Neural progenitor cell (in vitro differentiated cells): ENCODE results near the gene ARHGAP29. TPM values are rescaled to one million over a fixed set of nuclear protein-coding genes. Genes with fewer than 3 reads are reported as not detected.

ENCODE experiments used
- DNase-seq: peaks from one replicate; pipeline ENCODE4 v3.0.0-alpha.2; 2016; ENCODE audit warnings: low spot score
- H2AFZ ChIP-seq: fragments of 200-600 bp; sonication (generic); replicated peaks from 2 replicates; pipeline ENCODE4 v1.6.1; 2016; ENCODE audit warnings: antibody characterized with exemption
- H3F3A ChIP-seq: fragments of 200-600 bp; sonication (generic); 2 replicates; pipeline ENCODE4 v1.6.1; 2016; ENCODE audit warnings: antibody characterized with exemption, low read depth
- H3K27ac ChIP-seq: fragments of 200-600 bp; sonication (generic); 2 replicates; pipeline ENCODE4 v1.5.1; 2016; ENCODE audit warnings: mild to moderate bottlenecking
- H3K27me3 ChIP-seq: fragments of 200-600 bp; sonication (generic); 2 replicates; pipeline ENCODE4 v1.6.1; 2016; ENCODE audit warnings: mild to moderate bottlenecking, moderate library complexity
- H3K36me3 ChIP-seq: fragments of 200-600 bp; sonication (generic); 2 replicates; pipeline ENCODE4 v1.5.1; 2016
- H3K4me1 ChIP-seq: fragments of 200-600 bp; sonication (generic); 2 replicates; pipeline ENCODE4 v1.6.1; 2016; ENCODE audit warnings: mixed run types
- H3K4me2 ChIP-seq: fragments of 200-600 bp; sonication (generic); 2 replicates; pipeline ENCODE4 v1.6.1; 2016
- H3K4me3 ChIP-seq: fragments of 200-600 bp; sonication (generic); 2 replicates; pipeline ENCODE4 v1.5.1; 2016
- H3K79me2 ChIP-seq: fragments of 200-600 bp; sonication (generic); 2 replicates; pipeline ENCODE4 v1.6.1; 2016; ENCODE audit warnings: low read depth
- H3K9ac ChIP-seq: fragments of 200-600 bp; sonication (generic); 2 replicates; pipeline ENCODE4 v1.6.1; 2016
- H3K9me3 ChIP-seq: fragments of 200-600 bp; sonication (generic); 2 replicates; pipeline ENCODE4 v1.5.1; 2016; ENCODE audit warnings: low read depth
- H4K20me1 ChIP-seq: fragments of 200-600 bp; sonication (generic); 2 replicates; pipeline ENCODE4 v1.6.1; 2016; ENCODE audit warnings: low read depth
- H3K27ac Mint-ChIP-seq: 3 replicates; pipeline ENCODE4 v1.8.0; 2021; ENCODE audit warnings: mixed read lengths
- H3K27me3 Mint-ChIP-seq: 2 replicates; pipeline ENCODE4 v1.8.0; 2022; ENCODE audit warnings: low read depth, mild to moderate bottlenecking, inconsistent platforms, moderate library complexity, mixed read lengths; ENCODE audit not compliant: insufficient read depth
- H3K36me3 Mint-ChIP-seq: 3 replicates; pipeline ENCODE4 v1.8.0; 2021; ENCODE audit warnings: mixed read lengths
- H3K4me1 Mint-ChIP-seq: 3 replicates; pipeline ENCODE4 v1.8.0; 2021; ENCODE audit warnings: mixed read lengths
- H3K4me3 Mint-ChIP-seq: 3 replicates; pipeline ENCODE4 v1.8.0; 2021; ENCODE audit warnings: mild to moderate bottlenecking, moderate library complexity, mixed read lengths
- H3K9me3 Mint-ChIP-seq: 3 replicates; pipeline ENCODE4 v1.8.0; 2020; ENCODE audit warnings: mixed read lengths
- CTCF ChIP-seq: fragments of 200-600 bp; sonication (generic); IDR thresholded peaks from 2 replicates; pipeline ENCODE4 v1.5.1; 2017; ENCODE audit warnings: antibody characterized with exemption, mild to moderate bottlenecking
- EZH2 ChIP-seq: fragments of 200-600 bp; sonication (generic); IDR thresholded peaks from 2 replicates; pipeline ENCODE4 v1.6.1; 2017; ENCODE audit warnings: antibody characterized with exemption, mild to moderate bottlenecking, moderate library complexity
- EZH2phosphoT487 ChIP-seq: fragments of 200-600 bp; sonication (generic); IDR thresholded peaks from 2 replicates; pipeline ENCODE4 v1.6.1; 2017; ENCODE audit warnings: antibody characterized with exemption
- total RNA-seq: library from RNA; depleted of rRNA; stranded (reverse); fragments of >200 nt; gene quantifications from 2 replicates; pipeline ENCODE4 v1.2.3, GENCODE V29; 2015; ENCODE audit warnings: low replicate concordance

Gene ARHGAP29
- total RNA-seq, 1 donor from 2014 or later = 14.8 TPM

GRCh38 chr1:94236013-94236491 lies 1.3 kb downstream of the ARHGAP29 start:
- H3K27ac Mint-ChIP-seq = no peak overlapping the region
- Histone ChIP-seq H3K27ac (no peak overlapping the region), H3K9ac (no peak overlapping the region), H3K9me3 (no peaks in the 10 kb centered on the region), H3K36me3 (no peaks in the 10 kb centered on the region), H4K20me1 (peaks cover 25% of the 10 kb centered on the region), H3F3A (peaks cover 10% of the 10 kb centered on the region), H2AFZ (no peak overlapping the region), H3K4me3 (peak overlapping the region; percentile 86), H3K79me2 (no peaks in the 10 kb centered on the region), H3K4me1 (peaks cover 7% of the 10 kb centered on the region), H3K27me3 (peaks cover 84% of the 10 kb centered on the region), H3K4me2 (peak overlapping the region; percentile 78)
- H3K9me3 Mint-ChIP-seq = no peaks in the 10 kb centered on the region
- no peak for TF ChIP-seq EZH2phosphoT487
- TF ChIP-seq CTCF = no peak
- TF ChIP-seq EZH2 = no peak
- H3K27me3 Mint-ChIP-seq = peaks cover 31% of the 10 kb centered on the region
- no peaks in the 10 kb centered on the region for H3K36me3 Mint-ChIP-seq
- H3K4me3 Mint-ChIP-seq = peak overlapping the region; percentile 90
- DNase-seq = peak; percentile 51
- peaks cover 11% of the 10 kb centered on the region for H3K4me1 Mint-ChIP-seq

DNA sequence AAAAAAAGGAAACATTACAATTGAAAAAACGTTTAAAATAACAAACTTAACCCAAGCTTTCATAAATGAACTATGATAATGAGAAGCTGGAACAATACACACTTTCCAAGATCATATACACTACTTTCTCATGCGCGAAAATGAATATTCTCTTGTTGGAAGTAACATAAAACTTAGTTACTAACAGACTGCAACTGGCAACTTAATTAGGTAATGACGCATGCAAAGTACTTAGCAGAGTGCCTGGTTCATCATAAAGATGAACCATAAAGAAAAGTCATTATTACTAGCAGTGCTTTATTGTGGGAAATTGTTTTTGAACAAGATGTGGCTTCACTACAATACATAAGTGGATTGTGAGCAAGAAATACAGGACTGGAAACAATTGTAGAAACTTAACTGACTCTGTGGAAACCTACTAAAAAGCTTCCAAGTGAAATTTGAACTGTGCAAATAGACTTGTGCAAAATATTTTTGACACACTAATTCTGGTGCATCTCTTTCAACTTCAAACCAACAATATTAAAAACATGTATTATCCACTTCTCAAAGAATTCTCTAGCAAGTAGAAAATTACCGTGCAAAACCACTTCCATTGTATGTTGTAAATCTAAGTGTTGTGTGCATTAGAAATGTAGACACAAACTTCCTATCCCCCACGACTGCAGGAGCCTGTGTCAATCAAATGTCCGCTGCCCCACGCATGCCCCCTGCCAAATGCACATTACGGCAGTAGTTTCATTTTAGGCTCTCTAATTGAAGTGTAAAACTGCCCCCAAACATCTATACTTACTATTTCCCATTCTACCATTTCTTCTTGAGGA lies 2.0 kb downstream of the ARHGAP29 start:
- Mint-ChIP-seq H3K9me3 (no peaks in the 10 kb centered on the region), H3K4me1 (peaks cover 11% of the 10 kb centered on the region), H3K36me3 (no peaks in the 10 kb centered on the region), H3K27ac (no peak overlapping the region), H3K4me3 (peak overlapping the region; percentile 90), H3K27me3 (peaks cover 31% of the 10 kb centered on the region)
- peak overlapping the region; percentile 78 for H3K4me2 ChIP-seq
- peaks cover 10% of the 10 kb centered on the region for H3F3A ChIP-seq
- peak overlapping the region; percentile 86 for H3K4me3 ChIP-seq
- H3K27me3 ChIP-seq = peaks cover 78% of the 10 kb centered on the region
- no peaks in the 10 kb centered on the region for H3K79me2 ChIP-seq
- H3K9me3 ChIP-seq = no peaks in the 10 kb centered on the region
- no peak overlapping the region for H3K9ac ChIP-seq
- no peak overlapping the region for H2AFZ ChIP-seq
- peaks cover 25% of the 10 kb centered on the region for H4K20me1 ChIP-seq
- no peak overlapping the region for H3K27ac ChIP-seq
- H3K36me3 ChIP-seq = no peaks in the 10 kb centered on the region
- DNase-seq = no peak
- H3K4me1 ChIP-seq = peaks cover 7% of the 10 kb centered on the region
- no peak for TF ChIP-seq CTCF
- TF ChIP-seq EZH2 = no peak
- no peak for TF ChIP-seq EZH2phosphoT487

DNA sequence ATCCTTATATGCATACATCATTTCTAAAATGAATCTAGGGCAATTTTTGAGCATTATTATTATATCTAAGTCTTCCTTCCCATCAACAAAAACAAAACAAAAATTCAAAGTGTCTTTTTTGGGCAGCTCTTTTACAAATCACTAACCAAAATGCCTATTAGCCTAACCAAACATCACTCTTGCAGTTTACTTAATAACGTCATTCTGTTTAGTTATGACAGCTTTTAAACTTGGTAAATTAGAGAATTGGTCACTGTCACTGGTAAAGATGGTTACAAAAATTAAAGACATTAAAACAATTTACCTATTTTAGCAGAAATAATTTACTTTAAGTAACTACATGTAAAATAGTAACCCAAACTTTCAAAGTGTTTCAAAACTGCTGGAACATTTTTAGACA lies 2.8 kb downstream of the ARHGAP29 start:
- H3K27me3 Mint-ChIP-seq = peaks cover 29% of the 10 kb centered on the region
- H3K4me1 ChIP-seq = peaks cover 7% of the 10 kb centered on the region
- no peak overlapping the region for H3K27ac ChIP-seq
- no peaks in the 10 kb centered on the region for H3K36me3 Mint-ChIP-seq
- no peaks in the 10 kb centered on the region for H3K36me3 ChIP-seq
- H3K27me3 ChIP-seq = peaks cover 70% of the 10 kb centered on the region
- H3K4me3 Mint-ChIP-seq = no peak overlapping the region
- H3K79me2 ChIP-seq = no peaks in the 10 kb centered on the region
- DNase-seq = no peak
- no peaks in the 10 kb centered on the region for H3K9me3 Mint-ChIP-seq
- H3K9me3 ChIP-seq = no peaks in the 10 kb centered on the region
- H3K9ac ChIP-seq = no peak overlapping the region
- H3F3A ChIP-seq = peaks cover 10% of the 10 kb centered on the region
- no peak overlapping the region for H3K4me2 ChIP-seq
- peaks cover 11% of the 10 kb centered on the region for H3K4me1 Mint-ChIP-seq
- no peak for TF ChIP-seq CTCF
- TF ChIP-seq EZH2 = no peak
- no peak for TF ChIP-seq EZH2phosphoT487
- peaks cover 25% of the 10 kb centered on the region for H4K20me1 ChIP-seq
- H3K27ac Mint-ChIP-seq = no peak overlapping the region
- no peak overlapping the region for H3K4me3 ChIP-seq
- H2AFZ ChIP-seq = no peak overlapping the region
